Uterus (tissue), 2 donors: ENCODE data around the gene WDR64.

Experiments
- POLR2A ChIP-seq, 2 donors: fragments of 450-650 bp; IDR thresholded peaks; one replicate each; pipeline ENCODE4 v1.6.1; 2016; ENCODE audit warnings: antibody characterized with exemption in 2 of 2, mild to moderate bottlenecking in 1 of 2, moderate library complexity in 1 of 2
- TF ChIP-seq, protein P1 (sequence below), 4 experiments: fragments of 200-600 bp in 2 of 4; fragments of 450-650 bp in 2 of 4; sonication (generic) in 2 of 4; IDR thresholded peaks; one replicate each; pipeline ENCODE4 v1.5.1; 2016 to 2019; ENCODE audit warnings: antibody characterized with exemption in 4 of 4, mild to moderate bottlenecking in 2 of 4, moderate library complexity in 1 of 4

GRCh38 chr1:241679404-241679803 is 27.3 kb downstream of the WDR64 start:
- TF ChIP-seq, protein P1, sequence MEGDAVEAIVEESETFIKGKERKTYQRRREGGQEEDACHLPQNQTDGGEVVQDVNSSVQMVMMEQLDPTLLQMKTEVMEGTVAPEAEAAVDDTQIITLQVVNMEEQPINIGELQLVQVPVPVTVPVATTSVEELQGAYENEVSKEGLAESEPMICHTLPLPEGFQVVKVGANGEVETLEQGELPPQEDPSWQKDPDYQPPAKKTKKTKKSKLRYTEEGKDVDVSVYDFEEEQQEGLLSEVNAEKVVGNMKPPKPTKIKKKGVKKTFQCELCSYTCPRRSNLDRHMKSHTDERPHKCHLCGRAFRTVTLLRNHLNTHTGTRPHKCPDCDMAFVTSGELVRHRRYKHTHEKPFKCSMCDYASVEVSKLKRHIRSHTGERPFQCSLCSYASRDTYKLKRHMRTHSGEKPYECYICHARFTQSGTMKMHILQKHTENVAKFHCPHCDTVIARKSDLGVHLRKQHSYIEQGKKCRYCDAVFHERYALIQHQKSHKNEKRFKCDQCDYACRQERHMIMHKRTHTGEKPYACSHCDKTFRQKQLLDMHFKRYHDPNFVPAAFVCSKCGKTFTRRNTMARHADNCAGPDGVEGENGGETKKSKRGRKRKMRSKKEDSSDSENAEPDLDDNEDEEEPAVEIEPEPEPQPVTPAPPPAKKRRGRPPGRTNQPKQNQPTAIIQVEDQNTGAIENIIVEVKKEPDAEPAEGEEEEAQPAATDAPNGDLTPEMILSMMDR (IDR thresholded peaks at IDR 0.05): no peak
- no peak for TF ChIP-seq POLR2A (IDR thresholded peaks at IDR 0.05)
